ENCODE measurements around the gene PGF.
A peak's percentile ranks its signal among the peaks of the same experiment; 100 is the strongest.

DNA sequence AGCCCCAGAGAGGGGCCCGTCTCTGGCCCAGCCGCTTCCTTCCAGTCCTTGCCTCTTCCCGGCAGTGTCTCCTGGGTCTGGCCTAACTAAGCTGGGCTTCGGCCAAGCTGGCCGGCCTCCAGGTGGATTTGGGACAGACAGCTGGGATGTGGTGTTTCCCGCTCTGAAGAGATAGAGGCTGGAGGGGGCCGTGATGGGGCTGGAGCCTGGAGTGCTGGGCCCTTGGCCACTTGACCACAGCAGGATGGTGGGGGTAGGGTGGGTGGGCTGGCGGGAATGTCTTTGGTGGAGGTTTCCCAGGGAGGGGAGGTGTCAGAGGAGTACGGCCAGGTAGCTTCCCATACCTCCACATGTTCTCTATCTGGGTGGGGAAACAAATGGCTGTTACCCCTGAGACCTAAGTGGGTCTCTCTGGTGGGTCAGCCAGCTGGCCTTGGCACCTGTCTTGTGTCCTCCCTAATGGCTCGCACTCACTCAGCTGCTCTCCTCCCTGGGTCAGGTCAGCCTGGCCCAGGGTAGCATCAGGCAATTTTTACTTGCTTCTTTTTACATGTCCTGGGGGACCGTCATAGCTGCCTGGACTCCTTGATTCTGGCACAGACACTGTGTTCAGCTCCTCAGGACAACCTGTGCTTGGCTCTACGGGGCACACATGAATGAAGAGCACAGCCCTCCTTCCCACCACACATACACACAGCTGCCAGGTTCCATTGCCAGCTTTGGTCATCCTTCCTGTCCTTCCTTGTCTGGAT lies 19.8 kb upstream of the PGF start:
- TF ChIP-seq, protein P1, sequence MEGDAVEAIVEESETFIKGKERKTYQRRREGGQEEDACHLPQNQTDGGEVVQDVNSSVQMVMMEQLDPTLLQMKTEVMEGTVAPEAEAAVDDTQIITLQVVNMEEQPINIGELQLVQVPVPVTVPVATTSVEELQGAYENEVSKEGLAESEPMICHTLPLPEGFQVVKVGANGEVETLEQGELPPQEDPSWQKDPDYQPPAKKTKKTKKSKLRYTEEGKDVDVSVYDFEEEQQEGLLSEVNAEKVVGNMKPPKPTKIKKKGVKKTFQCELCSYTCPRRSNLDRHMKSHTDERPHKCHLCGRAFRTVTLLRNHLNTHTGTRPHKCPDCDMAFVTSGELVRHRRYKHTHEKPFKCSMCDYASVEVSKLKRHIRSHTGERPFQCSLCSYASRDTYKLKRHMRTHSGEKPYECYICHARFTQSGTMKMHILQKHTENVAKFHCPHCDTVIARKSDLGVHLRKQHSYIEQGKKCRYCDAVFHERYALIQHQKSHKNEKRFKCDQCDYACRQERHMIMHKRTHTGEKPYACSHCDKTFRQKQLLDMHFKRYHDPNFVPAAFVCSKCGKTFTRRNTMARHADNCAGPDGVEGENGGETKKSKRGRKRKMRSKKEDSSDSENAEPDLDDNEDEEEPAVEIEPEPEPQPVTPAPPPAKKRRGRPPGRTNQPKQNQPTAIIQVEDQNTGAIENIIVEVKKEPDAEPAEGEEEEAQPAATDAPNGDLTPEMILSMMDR (IDR thresholded peaks at IDR 0.05) = no peak
- TF ChIP-seq POLR2AphosphoS5 (IDR thresholded peaks at IDR 0.05; ENCODE audit: insufficient read depth in 1 of 2, low read depth in 1 of 2) = peak in 1 of 2 donors; percentile 24

Data from vagina (tissue), 2 donors.